ENCODE data around the gene SOS1. TPM values are rescaled to one million over a fixed set of nuclear protein-coding genes. Genes with fewer than 3 reads are reported as not detected.
A peak's percentile ranks its signal among the peaks of the same experiment; 100 is the strongest.

Gene SOS1
- total RNA-seq, 1 experiment from 2014 or later = 28.4 TPM

- TF ChIP-seq ZNF532 (CRISPR knock-in tag; IDR thresholded peaks at IDR 0.05; ENCODE audit: borderline replicate concordance) (no peak), SMAD3 (CRISPR knock-in tag; IDR thresholded peaks at IDR 0.05; ENCODE audit: borderline replicate concordance) (no peak)
These were observed 97.2 kb downstream of the SOS1 start (continued) for GRCh38 chr2:39023649-39024048.

- Mint-ChIP-seq H3K9me3 (no peaks in the 10 kb centered on the region), H3K36me3 (0 out of 2 replicates have a peak, but pooled peaks cover 2% of the 10 kb centered on the region), H3K4me1 (peaks cover 45% of the 10 kb centered on the region), H3K27ac (peak overlapping the region; percentile 52; the same call in 1 of the 2 replicates), H3K4me3 (no peak overlapping the region), H3K27me3 (ENCODE audit: low read depth) (no peaks in the 10 kb centered on the region)
- TF ChIP-seq ZMAT4 (CRISPR knock-in tag; IDR thresholded peaks at IDR 0.05) = no peak
- TF ChIP-seq CREB1 (CRISPR knock-in tag; IDR thresholded peaks at IDR 0.05) = no peak
- TF ChIP-seq E2F4 (CRISPR knock-in tag; IDR thresholded peaks at IDR 0.05; ENCODE audit: borderline replicate concordance, low read depth) = no peak
- TF ChIP-seq ZNF219 (CRISPR knock-in tag; IDR thresholded peaks at IDR 0.05; ENCODE audit: borderline replicate concordance) = no peak
- TF ChIP-seq TEAD1 (CRISPR knock-in tag; IDR thresholded peaks at IDR 0.05) = no peak
- no peak for TF ChIP-seq OVOL2 (CRISPR knock-in tag; IDR thresholded peaks at IDR 0.05; ENCODE audit: borderline replicate concordance)
- no peak for DNase-seq (ENCODE audit: low spot score)
- CTCF ChIA-PET = no interaction called here
- ATAC-seq = no peak
- POLR2A ChIA-PET = no interaction called here
These were observed 98.1 kb downstream of the SOS1 start for GRCh38 chr2:39022642-39023235.

GRCh38 chr2:39020383-39020782, 100.5 kb downstream of the SOS1 start:
- DNase-seq (ENCODE audit: low spot score) (no peak), ATAC-seq (no peak)
- no peaks in the 10 kb centered on the region for H3K27me3 Mint-ChIP-seq (ENCODE audit: low read depth)
- H3K27ac Mint-ChIP-seq = no peak overlapping the region
- H3K36me3 Mint-ChIP-seq = no peaks in the 10 kb centered on the region
- H3K4me1 Mint-ChIP-seq = peaks cover 40% of the 10 kb centered on the region
- POLR2A ChIA-PET = no interaction called here
- CTCF ChIA-PET = interaction anchor here (0.5 kb wide), 1 partner anchor 41 kb away, joined by 4 read pairs; no protein-coding TSS in a partner anchor
- no peak overlapping the region for H3K4me3 Mint-ChIP-seq
- H3K9me3 Mint-ChIP-seq = no peaks in the 10 kb centered on the region
- TF ChIP-seq SMAD3 (CRISPR knock-in tag; IDR thresholded peaks at IDR 0.05; ENCODE audit: borderline replicate concordance) = no peak
- no peak for TF ChIP-seq NR1H2 (CRISPR knock-in tag; IDR thresholded peaks at IDR 0.05)
- TF ChIP-seq ELF4 (CRISPR knock-in tag; IDR thresholded peaks at IDR 0.05; ENCODE audit: low read depth) = no peak
- no peak for TF ChIP-seq ARID4B (CRISPR knock-in tag; IDR thresholded peaks at IDR 0.05; ENCODE audit: borderline replicate concordance)
- no peak for TF ChIP-seq CDX4 (CRISPR knock-in tag; IDR thresholded peaks at IDR 0.05; ENCODE audit: borderline replicate concordance)
- TF ChIP-seq EMX1 (CRISPR knock-in tag; IDR thresholded peaks at IDR 0.05) = no peak
- no peak for TF ChIP-seq ATF3 (CRISPR knock-in tag; conservative IDR thresholded peaks at IDR 0.05)
- TF ChIP-seq ZNF532 (CRISPR knock-in tag; IDR thresholded peaks at IDR 0.05; ENCODE audit: borderline replicate concordance) = no peak
- no peak for TF ChIP-seq HMGA2 (CRISPR knock-in tag; IDR thresholded peaks at IDR 0.05)

Data from WTC11 (cell line).